H1 (cell line): ENCODE results near the gene TAS1R1. TPM values are rescaled to one million over a fixed set of nuclear protein-coding genes. Genes with fewer than 3 reads are reported as not detected.
A peak's percentile ranks its signal among the peaks of the same experiment; 100 is the strongest.

Source experiments
- CEBPB ChIP-seq: IDR thresholded peaks from 2 replicates; pipeline ENCODE4 v1.6.1; 2012; ENCODE audit warnings: low read depth, low read length
- CHD7 ChIP-seq: fragments of 300-600 bp; sonication (generic); IDR thresholded peaks from 2 replicates; pipeline ENCODE4 v1.7.1; 2012; ENCODE audit warnings: low read length, moderate library complexity, mild to moderate bottlenecking, inconsistent platforms; ENCODE audit not compliant: insufficient replicate concordance
- JUN ChIP-seq: IDR thresholded peaks from 2 replicates; pipeline ENCODE4 v1.6.1; 2011; ENCODE audit warnings: low read depth, mild to moderate bottlenecking, improper control_type of control experiment, low read length
- KDM1A ChIP-seq: fragments of 200-600, 300-600 bp; sonication (generic); IDR thresholded peaks from 2 replicates; pipeline ENCODE4 v1.7.1; 2016; ENCODE audit warnings: mild to moderate bottlenecking, low read length, borderline replicate concordance
- MAX ChIP-seq: IDR thresholded peaks from 2 replicates; pipeline ENCODE4 v1.6.1; 2012; ENCODE audit warnings: inconsistent platforms
- POLR2AphosphoS5 ChIP-seq: IDR thresholded peaks from 2 replicates; pipeline ENCODE4 v1.6.1; 2011; ENCODE audit warnings: low read depth, low read length
- RBBP5 ChIP-seq: IDR thresholded peaks from 2 replicates; pipeline ENCODE4 v1.7.1; 2012; ENCODE audit warnings: low read depth, mild to moderate bottlenecking, inconsistent platforms, low read length, moderate library complexity, borderline replicate concordance
- RXRA ChIP-seq: IDR thresholded peaks from 2 replicates; pipeline ENCODE4 v1.6.1; 2011; ENCODE audit warnings: low read depth, mild to moderate bottlenecking, low read length, moderate library complexity; ENCODE audit not compliant: insufficient read depth
- SIRT6 ChIP-seq: IDR thresholded peaks from one replicate; pipeline ENCODE4 v1.7.1; 2012; ENCODE audit warnings: low read length, inconsistent platforms
- SIX5 ChIP-seq: IDR thresholded peaks from 2 replicates; pipeline ENCODE4 v1.6.1; 2011; ENCODE audit warnings: mild to moderate bottlenecking, low read depth, low read length
- SP2 ChIP-seq: IDR thresholded peaks from 2 replicates; pipeline ENCODE4 v1.6.1; 2012; ENCODE audit warnings: mild to moderate bottlenecking, low read length, inconsistent platforms
- polyA plus RNA-seq, 7 experiments: library from polyadenylated mRNA; depleted of rRNA in 3 of 7; stranded (reverse) in 5 of 7; unstranded in 2 of 7; fragments of >200 nt in 5 of 7; fragments of 200-250 nt in 2 of 7; gene quantifications; 1 replicate in 5 of 7; 2 replicates in 1 of 7; 4 replicates in 1 of 7; pipeline versions ENCODE4 v1.2.1 to v1.2.3, GENCODE V29; 2011 to 2013; ENCODE audit warnings: missing spikeins in 2 of 7, mixed read lengths in 2 of 7
- total RNA-seq: library from RNA; stranded (reverse); fragmentation: NEBNext Ultra II Directional; extraction: Animal tissue kit (Norgen Biotek cat#: 25700); gene quantifications from 2 replicates; pipeline ENCODE4 v1.2.1, GENCODE V29; 2021

Gene TAS1R1
- total and polyA plus RNA-seq, 2 of the 8 experiments (the other 6 are each of a cell fraction or from before 2014, with no cell fraction given) = 0.26 TPM; not detected in 1

GRCh38 chr1:6601923-6602668 lies 47.0 kb downstream of the TAS1R1 start (continued):
- TF ChIP-seq CHD7 (no peak), MAX (peak; percentile 90), RXRA (no peak), SIX5 (no peak), KDM1A (0 out of 2 replicates have a peak, but pooled peaks have one; percentile 8), SIRT6 (no peak), CEBPB (no peak), JUN (no peak), RBBP5 (0 out of 2 replicates have a peak, but pooled peaks have one; percentile 16), POLR2AphosphoS5 (peak; percentile 35; the same call in 1 of the 2 replicates), SP2 (no peak)
